Measurements from ENCODE around the gene CCDC13. TPM values are rescaled to one million over a fixed set of nuclear protein-coding genes. Genes with fewer than 3 reads are reported as not detected.

CCDC13 gene
- total and polyA plus RNA-seq, 2 experiments from 2014 or later = 0.27 to 0.45 TPM

GRCh38 chr3:42803414-42804105 lies 30.5 kb upstream of the CCDC13 start:
- peak overlapping the region; percentile 91 for H3K27ac ChIP-seq (ENCODE audit: low read depth)
- peaks cover 28% of the 10 kb centered on the region for H3K4me1 ChIP-seq (ENCODE audit: insufficient read depth)
- H3K4me2 ChIP-seq = peak overlapping the region; percentile 94
- H3K4me3 ChIP-seq = peak overlapping the region; percentile 92
- DNase-seq (ENCODE audit: low spot score) (peak; percentile 51), ATAC-seq (peak; percentile 24)
- TF ChIP-seq CREB1 (CRISPR knock-in tag; IDR thresholded peaks at IDR 0.05; ENCODE audit: low read depth) (no peak), ZNF331 (CRISPR knock-in tag; IDR thresholded peaks at IDR 0.05; ENCODE audit: low read depth) (no peak), NANOG (IDR thresholded peaks at IDR 0.05; ENCODE audit: borderline replicate concordance) (no peak), EZH2phosphoT487 (IDR thresholded peaks at IDR 0.05; ENCODE audit: unreplicated experiment) (no peak), EZH2 (IDR thresholded peaks at IDR 0.05; ENCODE audit: low read depth, unreplicated experiment) (no peak), REST (IDR thresholded peaks at IDR 0.05; ENCODE audit: unreplicated experiment) (no peak), STAT1 (IDR thresholded peaks at IDR 0.05; ENCODE audit: unreplicated experiment) (no peak)
- peak overlapping the region; percentile 53 for H2AFZ ChIP-seq
- H3K27me3 ChIP-seq (ENCODE audit: insufficient read depth) = peaks cover 19% of the 10 kb centered on the region
- peaks cover 17% of the 10 kb centered on the region for H3K27me3 Mint-ChIP-seq (ENCODE audit: insufficient read depth, low read depth, poor library complexity)
- H3K4me3 Mint-ChIP-seq = peak overlapping the region; percentile 95
- peaks cover 46% of the 10 kb centered on the region for H3K79me2 ChIP-seq (replicated peaks; ENCODE audit: insufficient read depth)
- H3K27ac Mint-ChIP-seq = peak overlapping the region; percentile 95
- H3K36me3 ChIP-seq (ENCODE audit: insufficient read depth) = no peaks in the 10 kb centered on the region
- peaks cover 14% of the 10 kb centered on the region for H3K36me3 Mint-ChIP-seq (ENCODE audit: low read depth)
- H3K9me2 ChIP-seq (ENCODE audit: insufficient read depth) = no peaks in the 10 kb centered on the region
- H3K4me1 Mint-ChIP-seq = peaks cover 38% of the 10 kb centered on the region
- H3F3A ChIP-seq (replicated peaks; ENCODE audit: low read depth) = peaks cover 6% of the 10 kb centered on the region; the same call in 1 of the 2 replicates
- no peaks in the 10 kb centered on the region; the same call in 1 of the 2 replicates for H4K20me1 ChIP-seq (replicated peaks; ENCODE audit: insufficient read depth)
- no peaks in the 10 kb centered on the region for H3K9me3 Mint-ChIP-seq

GRCh38 chr3:42802876-42803413 lies 29.9 kb upstream of the CCDC13 start:
- Histone ChIP-seq H4K20me1 (replicated peaks; ENCODE audit: insufficient read depth) (no peaks in the 10 kb centered on the region; the same call in 1 of the 2 replicates), H3F3A (replicated peaks; ENCODE audit: low read depth) (peaks cover 6% of the 10 kb centered on the region; the same call in 1 of the 2 replicates), H3K79me2 (replicated peaks; ENCODE audit: insufficient read depth) (peaks cover 46% of the 10 kb centered on the region), H3K27me3 (ENCODE audit: insufficient read depth) (peaks cover 19% of the 10 kb centered on the region), H3K9me2 (ENCODE audit: insufficient read depth) (no peaks in the 10 kb centered on the region), H3K4me3 (peak overlapping the region; percentile 92), H3K4me2 (peak overlapping the region; percentile 94), H3K27ac (ENCODE audit: low read depth) (no peak overlapping the region), H3K36me3 (ENCODE audit: insufficient read depth) (no peaks in the 10 kb centered on the region), H2AFZ (peak overlapping the region; percentile 53), H3K4me1 (ENCODE audit: insufficient read depth) (peaks cover 28% of the 10 kb centered on the region)
- Mint-ChIP-seq H3K27ac (peak overlapping the region; percentile 95), H3K4me3 (peak overlapping the region; percentile 95), H3K4me1 (peaks cover 38% of the 10 kb centered on the region), H3K27me3 (ENCODE audit: insufficient read depth, low read depth, poor library complexity) (peaks cover 17% of the 10 kb centered on the region), H3K36me3 (ENCODE audit: low read depth) (peaks cover 14% of the 10 kb centered on the region), H3K9me3 (no peaks in the 10 kb centered on the region)
- ATAC-seq (no peak), DNase-seq (ENCODE audit: low spot score) (peak; percentile 48)
- TF ChIP-seq NANOG (IDR thresholded peaks at IDR 0.05; ENCODE audit: borderline replicate concordance) (no peak), STAT1 (IDR thresholded peaks at IDR 0.05; ENCODE audit: unreplicated experiment) (no peak), POLR2AphosphoS5 (IDR thresholded peaks at IDR 0.05; ENCODE audit: low read depth) (no peak), CREB1 (CRISPR knock-in tag; IDR thresholded peaks at IDR 0.05; ENCODE audit: low read depth) (no peak), REST (IDR thresholded peaks at IDR 0.05; ENCODE audit: unreplicated experiment) (no peak)
